MM.1S (cell line): ENCODE measurements around the gene NEK2.

Experiments
- EZH2 ChIP-seq: fragments of 300-600 bp; sonication (generic); optimal IDR thresholded peaks from 2 replicates; pipeline ENCODE3; 2017; ENCODE audit warnings: low read depth, mild to moderate bottlenecking, antibody characterized with exemption, low read length, mixed read lengths
- EZH2phosphoT487 ChIP-seq: fragments of 300-600 bp; sonication (generic); IDR thresholded peaks from 2 replicates; pipeline ENCODE4 v1.6.1; 2018; ENCODE audit warnings: antibody characterized with exemption, low read length
- TF ChIP-seq, protein P1 (sequence below): fragments of 300-600 bp; sonication (generic); IDR thresholded peaks from 2 replicates; pipeline ENCODE4 v1.5.1; 2016; ENCODE audit warnings: antibody characterized with exemption, low read length, mixed read lengths

DNA sequence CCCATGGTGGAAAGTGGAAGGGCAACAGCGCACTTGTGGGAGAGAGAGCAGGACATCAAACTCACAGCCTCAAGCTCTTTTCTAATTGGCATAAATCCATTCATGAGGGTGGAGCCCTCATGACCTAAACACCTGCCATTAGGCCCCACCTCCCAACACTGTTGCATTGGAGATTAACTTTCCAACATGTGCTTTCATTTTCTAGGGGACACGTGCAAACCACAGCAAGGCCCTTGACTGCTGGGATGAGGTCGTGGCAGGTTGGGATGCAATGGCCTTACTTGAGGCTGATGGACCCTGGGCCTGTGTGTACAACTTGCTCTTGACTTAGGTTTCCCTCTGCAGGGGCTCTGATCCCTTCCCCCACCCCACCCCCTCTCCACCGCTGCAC, 35.9 kb upstream of the NEK2 start:
- TF ChIP-seq, protein P1, sequence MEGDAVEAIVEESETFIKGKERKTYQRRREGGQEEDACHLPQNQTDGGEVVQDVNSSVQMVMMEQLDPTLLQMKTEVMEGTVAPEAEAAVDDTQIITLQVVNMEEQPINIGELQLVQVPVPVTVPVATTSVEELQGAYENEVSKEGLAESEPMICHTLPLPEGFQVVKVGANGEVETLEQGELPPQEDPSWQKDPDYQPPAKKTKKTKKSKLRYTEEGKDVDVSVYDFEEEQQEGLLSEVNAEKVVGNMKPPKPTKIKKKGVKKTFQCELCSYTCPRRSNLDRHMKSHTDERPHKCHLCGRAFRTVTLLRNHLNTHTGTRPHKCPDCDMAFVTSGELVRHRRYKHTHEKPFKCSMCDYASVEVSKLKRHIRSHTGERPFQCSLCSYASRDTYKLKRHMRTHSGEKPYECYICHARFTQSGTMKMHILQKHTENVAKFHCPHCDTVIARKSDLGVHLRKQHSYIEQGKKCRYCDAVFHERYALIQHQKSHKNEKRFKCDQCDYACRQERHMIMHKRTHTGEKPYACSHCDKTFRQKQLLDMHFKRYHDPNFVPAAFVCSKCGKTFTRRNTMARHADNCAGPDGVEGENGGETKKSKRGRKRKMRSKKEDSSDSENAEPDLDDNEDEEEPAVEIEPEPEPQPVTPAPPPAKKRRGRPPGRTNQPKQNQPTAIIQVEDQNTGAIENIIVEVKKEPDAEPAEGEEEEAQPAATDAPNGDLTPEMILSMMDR = no peak
- no peak for TF ChIP-seq EZH2
- TF ChIP-seq EZH2phosphoT487 = no peak
